CD14-positive monocyte (primary cell): Measurements from ENCODE around the gene DNAH2. TPM values are rescaled to one million over a fixed set of nuclear protein-coding genes. Genes with fewer than 3 reads are reported as not detected.

Experiments used
- DNase-seq, 3 donors: peaks; one replicate each; pipeline ENCODE4 v3.0.0-alpha.2; 2011 to 2022
- H2AFZ ChIP-seq: 2 replicates; pipeline ENCODE4 v1.6.0; 2012; ENCODE audit warnings: mild to moderate bottlenecking, low read depth, low read length, inconsistent platforms; ENCODE audit not compliant: insufficient read depth, poor library complexity, severe bottlenecking
- H3K27ac ChIP-seq, 2 donors: 1 replicate in 1 of 2; 2 replicates in 1 of 2; pipeline ENCODE4 v1.5.1; 2012 to 2013; ENCODE audit warnings: low read length in 2 of 2, control low read depth in 1 of 2, inconsistent platforms in 1 of 2, low read depth in 1 of 2, mild to moderate bottlenecking in 1 of 2
- H3K27me3 ChIP-seq, 2 donors: one replicate each; pipeline versions ENCODE4 v1.6.0 to v1.6.1; 2011 to 2013; ENCODE audit warnings: low read length in 2 of 2; ENCODE audit not compliant: control insufficient read depth in 2 of 2, insufficient read depth in 2 of 2
- H3K36me3 ChIP-seq, 2 donors: replicated peaks in 1 of 2; 1 replicate in 1 of 2; 2 replicates in 1 of 2; pipeline versions ENCODE4 v1.5.1 to v1.6.1; 2012 to 2013; ENCODE audit warnings: low read length in 2 of 2, control low read depth in 1 of 2, inconsistent platforms in 1 of 2, mild to moderate bottlenecking in 1 of 2; ENCODE audit not compliant: insufficient read depth in 2 of 2, control insufficient read depth in 1 of 2
- H3K4me1 ChIP-seq, 2 donors: 1 replicate in 1 of 2; 2 replicates in 1 of 2; pipeline versions ENCODE4 v1.5.1 to v1.6.1; 2012 to 2013; ENCODE audit warnings: low read length in 2 of 2, control low read depth in 1 of 2, inconsistent platforms in 1 of 2, mild to moderate bottlenecking in 1 of 2, moderate library complexity in 1 of 2; ENCODE audit not compliant: insufficient read depth in 2 of 2, control insufficient read depth in 1 of 2
- H3K4me2 ChIP-seq: replicated peaks from 2 replicates; pipeline ENCODE3; 2012; ENCODE audit warnings: low read length, moderate library complexity, mild to moderate bottlenecking; ENCODE audit not compliant: poor library complexity, severe bottlenecking; ENCODE audit errors: extremely low read depth
- H3K4me3 ChIP-seq, 3 experiments: fragments of 200-600 bp in 1 of 3; sonication (generic) in 1 of 3; replicated peaks in 1 of 3; 1 replicate in 2 of 3; 2 replicates in 1 of 3; pipeline ENCODE4 v1.5.1; 2011 to 2013; ENCODE audit warnings: low read length in 3 of 3, mild to moderate bottlenecking in 3 of 3, control low read depth in 2 of 3, low read depth in 2 of 3, inconsistent platforms in 1 of 3, moderate library complexity in 1 of 3
- H3K79me2 ChIP-seq: 2 replicates; pipeline ENCODE4 v1.6.0; 2012; ENCODE audit warnings: mild to moderate bottlenecking, control low read depth, inconsistent platforms, low read length, moderate library complexity; ENCODE audit not compliant: insufficient read depth
- H3K9ac ChIP-seq: 2 replicates; pipeline ENCODE4 v1.6.0; 2017; ENCODE audit warnings: low read length, mild to moderate bottlenecking; ENCODE audit not compliant: insufficient read depth, poor library complexity, severe bottlenecking
- H3K9me3 ChIP-seq, 2 donors: replicated peaks in 1 of 2; 1 replicate in 1 of 2; 2 replicates in 1 of 2; pipeline versions ENCODE4 v1.5.1 to v1.6.1; 2012 to 2013; ENCODE audit warnings: low read length in 2 of 2, control low read depth in 1 of 2; ENCODE audit not compliant: control insufficient read depth in 1 of 2, insufficient read depth in 1 of 2
- H4K20me1 ChIP-seq: 2 replicates; pipeline ENCODE4 v1.6.0; 2012; ENCODE audit warnings: mild to moderate bottlenecking, low read length, control low read depth, moderate library complexity; ENCODE audit not compliant: insufficient read depth
- H3K27ac Mint-ChIP-seq, 7 donors: one replicate each; pipeline ENCODE4 v1.8.0; 2020; ENCODE audit warnings: mild to moderate bottlenecking in 7 of 7, mixed read lengths in 7 of 7, moderate library complexity in 6 of 7, inconsistent platforms in 2 of 7
- H3K27me3 Mint-ChIP-seq, 3 donors: one replicate each; pipeline ENCODE4 v1.8.0; 2021 to 2022; ENCODE audit warnings: low read depth in 3 of 3, mild to moderate bottlenecking in 3 of 3, mixed read lengths in 3 of 3, moderate library complexity in 3 of 3, inconsistent platforms in 1 of 3
- H3K36me3 Mint-ChIP-seq, 2 donors: one replicate each; pipeline ENCODE4 v1.8.0; 2020; ENCODE audit warnings: mixed read lengths in 2 of 2, inconsistent platforms in 1 of 2, mild to moderate bottlenecking in 1 of 2
- H3K4me1 Mint-ChIP-seq: one replicate; pipeline ENCODE4 v1.8.0; 2020; ENCODE audit warnings: mild to moderate bottlenecking, mixed read lengths
- H3K4me3 Mint-ChIP-seq, 2 donors: one replicate each; pipeline ENCODE4 v1.8.0; 2020; ENCODE audit warnings: mild to moderate bottlenecking in 2 of 2, mixed read lengths in 2 of 2, moderate library complexity in 1 of 2
- H3K9me3 Mint-ChIP-seq, 7 donors: one replicate each; pipeline ENCODE4 v1.8.0; 2020 to 2022; ENCODE audit warnings: mixed read lengths in 7 of 7, mild to moderate bottlenecking in 6 of 7, moderate library complexity in 6 of 7, inconsistent platforms in 2 of 7
- WGBS: methylation state at CpG from one replicate; pipeline ENCODE4 v1.1.5; 2013; ENCODE audit warnings: missing lambda C conversion rate; ENCODE audit not compliant: insufficient coverage; 5-methylcytosine and 5-hydroxymethylcytosine counted together
- intact Hi-C, 2 donors: fragments of 100-400 bp; cut with micrococcal nuclease; formaldehyde crosslinking; loops; one replicate each; pipeline versions ENCODE4 v1.15.0 to v1.15.1; 2023
- polyA plus RNA-seq, 3 donors: library from polyadenylated mRNA; depleted of rRNA in 1 of 3; unstranded in 2 of 3; stranded (reverse) in 1 of 3; fragments of 300-500 nt in 2 of 3; fragments of >200 nt in 1 of 3; fragmentation: Illumina TruSeq in 2 of 3; gene quantifications; 1 replicate in 2 of 3; 2 replicates in 1 of 3; pipeline ENCODE4 v1.2.3, GENCODE V29; 2012 to 2021
- TF ChIP-seq, protein P1 (sequence below): fragments of 200-600 bp; IDR thresholded peaks from one replicate; pipeline ENCODE4 v1.8.0; 2022; ENCODE audit warnings: antibody characterized with exemption, mild to moderate bottlenecking

Gene DNAH2
- polyA plus RNA-seq, 3 donors: 0.03 to 0.15 TPM; not detected in 1

DNA sequence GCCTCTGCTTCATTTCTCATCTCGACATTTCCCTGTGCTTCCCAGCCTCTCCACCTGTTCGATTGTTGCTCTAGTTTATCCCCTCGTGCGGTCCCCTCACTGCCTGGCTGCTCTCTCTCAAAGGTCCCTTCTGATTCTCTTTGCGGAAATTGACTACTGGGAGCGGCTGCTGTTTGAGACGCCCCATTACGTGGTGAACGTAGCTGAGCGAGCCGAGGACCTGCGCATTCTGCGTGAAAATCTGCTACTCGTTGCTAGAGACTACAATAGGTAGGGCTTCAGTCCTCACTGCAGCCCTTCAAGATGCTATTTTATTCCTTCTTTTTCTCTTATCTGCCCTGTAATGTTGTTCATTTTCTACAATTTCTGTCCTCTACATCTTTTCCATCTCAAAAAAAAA is 39.4 kb downstream of the DNAH2 start:
- Histone ChIP-seq H3K27ac (no peak overlapping the region), H3K36me3 (no peaks in the 10 kb centered on the region), H3K79me2 (no peaks in the 10 kb centered on the region), H3K4me2 (no peak overlapping the region), H2AFZ (no peak overlapping the region), H3K9ac (no peak overlapping the region), H3K4me1 (peaks cover 0 to 6% of the 10 kb centered on the region in 2 donors), H3K9me3 (no peaks in the 10 kb centered on the region), H3K4me3 (no peak overlapping the region), H4K20me1 (no peaks in the 10 kb centered on the region), H3K27me3 (no peaks in the 10 kb centered on the region)
- H3K4me1 Mint-ChIP-seq: peaks cover 6% of the 10 kb centered on the region
- H3K9me3 Mint-ChIP-seq: peaks cover 0 to 6% (median 0%) of the 10 kb centered on the region in 7 donors
- H3K27ac Mint-ChIP-seq: no peak overlapping the region
- peaks cover 0 to 16% (median 3%) of the 10 kb centered on the region in 3 donors for H3K27me3 Mint-ChIP-seq
- WGBS: 95% methylated on average over 11 of the region's 14 CpGs
- DNase-seq: no peak
- TF ChIP-seq, protein P1, sequence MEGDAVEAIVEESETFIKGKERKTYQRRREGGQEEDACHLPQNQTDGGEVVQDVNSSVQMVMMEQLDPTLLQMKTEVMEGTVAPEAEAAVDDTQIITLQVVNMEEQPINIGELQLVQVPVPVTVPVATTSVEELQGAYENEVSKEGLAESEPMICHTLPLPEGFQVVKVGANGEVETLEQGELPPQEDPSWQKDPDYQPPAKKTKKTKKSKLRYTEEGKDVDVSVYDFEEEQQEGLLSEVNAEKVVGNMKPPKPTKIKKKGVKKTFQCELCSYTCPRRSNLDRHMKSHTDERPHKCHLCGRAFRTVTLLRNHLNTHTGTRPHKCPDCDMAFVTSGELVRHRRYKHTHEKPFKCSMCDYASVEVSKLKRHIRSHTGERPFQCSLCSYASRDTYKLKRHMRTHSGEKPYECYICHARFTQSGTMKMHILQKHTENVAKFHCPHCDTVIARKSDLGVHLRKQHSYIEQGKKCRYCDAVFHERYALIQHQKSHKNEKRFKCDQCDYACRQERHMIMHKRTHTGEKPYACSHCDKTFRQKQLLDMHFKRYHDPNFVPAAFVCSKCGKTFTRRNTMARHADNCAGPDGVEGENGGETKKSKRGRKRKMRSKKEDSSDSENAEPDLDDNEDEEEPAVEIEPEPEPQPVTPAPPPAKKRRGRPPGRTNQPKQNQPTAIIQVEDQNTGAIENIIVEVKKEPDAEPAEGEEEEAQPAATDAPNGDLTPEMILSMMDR: no peak
- H3K4me3 Mint-ChIP-seq: no peak overlapping the region
- intact Hi-C loops: loop anchor here in 1 of 2 donors (5.0 kb wide), 1 partner anchor 45 kb away; no protein-coding TSS in a partner anchor
- H3K36me3 Mint-ChIP-seq: no peaks in the 10 kb centered on the region

DNA sequence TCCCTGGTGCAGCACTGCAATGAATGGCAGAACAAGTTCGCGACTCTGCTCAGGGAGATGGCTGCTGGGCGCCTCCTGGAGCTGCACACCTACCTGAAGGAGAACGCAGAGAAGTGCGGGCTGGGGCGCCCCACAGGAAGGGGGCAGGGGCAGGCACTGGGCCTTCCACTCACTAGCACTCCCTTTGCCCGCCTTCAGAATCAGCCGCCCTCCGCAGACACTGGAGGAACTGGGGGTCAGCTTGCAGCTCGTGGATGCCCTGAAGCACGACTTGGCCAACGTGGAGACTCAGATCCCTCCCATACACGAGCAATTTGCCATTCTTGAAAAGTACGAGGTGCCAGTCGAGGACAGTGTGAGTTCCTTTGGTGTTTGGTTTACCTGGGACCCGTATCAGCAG is 46.4 kb downstream of the DNAH2 start:
- intact Hi-C loops: no loop called here
- H3K27me3 ChIP-seq: no peaks in the 10 kb centered on the region
- DNase-seq: no peak
- no peak overlapping the region for H3K9ac ChIP-seq
- H3K9me3 ChIP-seq: no peaks in the 10 kb centered on the region
- H3K4me1 ChIP-seq: no peaks in the 10 kb centered on the region
- Mint-ChIP-seq H3K36me3 (no peaks in the 10 kb centered on the region), H3K4me1 (no peaks in the 10 kb centered on the region), H3K9me3 (peaks cover 0 to 6% (median 0%) of the 10 kb centered on the region in 7 donors), H3K4me3 (no peak overlapping the region), H3K27me3 (peaks cover 0 to 9% (median 2%) of the 10 kb centered on the region in 3 donors), H3K27ac (peak overlapping the region in 1 of 7 donors; percentile 41)
- no peaks in the 10 kb centered on the region for H3K36me3 ChIP-seq
- no peak overlapping the region for H3K27ac ChIP-seq
- no peaks in the 10 kb centered on the region for H3K79me2 ChIP-seq
- H3K4me2 ChIP-seq: no peak overlapping the region
- 96% methylated on average over 9 of the region's 16 CpGs for WGBS
- no peak overlapping the region for H2AFZ ChIP-seq
- TF ChIP-seq, protein P1: no peak
- H4K20me1 ChIP-seq: no peaks in the 10 kb centered on the region
- H3K4me3 ChIP-seq: no peak overlapping the region
